Bronchial epithelial cell (primary cell): Measurements from ENCODE around the gene ANO1. TPM values are rescaled to one million over a fixed set of nuclear protein-coding genes. Genes with fewer than 3 reads are reported as not detected.

ENCODE experiments used
- DNase-seq: peaks from one replicate; pipeline ENCODE4 v3.0.0-alpha.2; 2010; ENCODE audit warnings: low read depth
- FAIRE-seq: peaks from 2 replicates; lab custom pipeline; 2011; peaks lifted over from hg19 to GRCh38; lab: Jason Lieb, UNC
- H3K27me3 ChIP-seq: 2 replicates; pipeline ENCODE4 v1.5.1; 2011; ENCODE audit warnings: low read length; ENCODE audit not compliant: control insufficient read depth, insufficient read depth
- H3K36me3 ChIP-seq: 2 replicates; pipeline ENCODE4 v1.5.1; 2011; ENCODE audit warnings: low read length; ENCODE audit not compliant: control insufficient read depth, insufficient read depth
- H3K4me3 ChIP-seq: 2 replicates; pipeline ENCODE4 v1.5.1; 2011; ENCODE audit warnings: mild to moderate bottlenecking, low read depth, low read length, control low read depth
- total RNA-seq: library from RNA; depleted of rRNA; stranded (reverse); fragments of >200 nt; gene quantifications from 2 replicates; pipeline ENCODE4 v1.2.1, GENCODE V29; 2014
- TF ChIP-seq, protein P1 (sequence below): IDR thresholded peaks from 2 replicates; pipeline ENCODE4 v1.5.1; 2011; ENCODE audit warnings: mild to moderate bottlenecking, moderate library complexity, low read length, control low read depth, inconsistent platforms; ENCODE audit not compliant: insufficient read depth, severe bottlenecking

The ANO1 gene
- total RNA-seq, 1 donor from 2014 or later: 1.3 TPM

DNA sequence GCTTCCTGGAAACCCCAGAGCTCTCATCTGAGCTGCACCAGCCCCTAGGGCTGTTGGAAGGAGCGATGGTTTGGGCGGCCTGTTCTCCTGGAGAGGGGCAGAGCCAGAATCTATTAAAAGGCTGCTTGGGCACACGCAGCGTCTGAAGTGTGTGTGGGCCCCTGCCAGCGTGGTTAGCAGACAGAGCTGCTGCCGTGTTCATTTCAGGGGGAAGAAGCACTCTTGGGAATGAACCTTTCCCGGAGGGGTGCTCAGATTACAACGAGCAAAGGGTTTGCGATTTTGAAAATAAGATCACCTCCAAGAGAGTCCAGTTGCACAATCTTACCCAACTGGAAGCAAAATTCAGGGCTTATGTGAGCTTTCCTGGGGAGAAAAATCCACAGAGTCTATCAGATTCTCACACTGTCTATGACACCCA lies 12.9 kb downstream of the ANO1 start:
- no peaks in the 10 kb centered on the region for H3K36me3 ChIP-seq
- TF ChIP-seq, protein P1, sequence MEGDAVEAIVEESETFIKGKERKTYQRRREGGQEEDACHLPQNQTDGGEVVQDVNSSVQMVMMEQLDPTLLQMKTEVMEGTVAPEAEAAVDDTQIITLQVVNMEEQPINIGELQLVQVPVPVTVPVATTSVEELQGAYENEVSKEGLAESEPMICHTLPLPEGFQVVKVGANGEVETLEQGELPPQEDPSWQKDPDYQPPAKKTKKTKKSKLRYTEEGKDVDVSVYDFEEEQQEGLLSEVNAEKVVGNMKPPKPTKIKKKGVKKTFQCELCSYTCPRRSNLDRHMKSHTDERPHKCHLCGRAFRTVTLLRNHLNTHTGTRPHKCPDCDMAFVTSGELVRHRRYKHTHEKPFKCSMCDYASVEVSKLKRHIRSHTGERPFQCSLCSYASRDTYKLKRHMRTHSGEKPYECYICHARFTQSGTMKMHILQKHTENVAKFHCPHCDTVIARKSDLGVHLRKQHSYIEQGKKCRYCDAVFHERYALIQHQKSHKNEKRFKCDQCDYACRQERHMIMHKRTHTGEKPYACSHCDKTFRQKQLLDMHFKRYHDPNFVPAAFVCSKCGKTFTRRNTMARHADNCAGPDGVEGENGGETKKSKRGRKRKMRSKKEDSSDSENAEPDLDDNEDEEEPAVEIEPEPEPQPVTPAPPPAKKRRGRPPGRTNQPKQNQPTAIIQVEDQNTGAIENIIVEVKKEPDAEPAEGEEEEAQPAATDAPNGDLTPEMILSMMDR: no peak
- DNase-seq: no peak
- FAIRE-seq: no peak
- H3K4me3 ChIP-seq: no peak overlapping the region
- H3K27me3 ChIP-seq: no peaks in the 10 kb centered on the region

DNA sequence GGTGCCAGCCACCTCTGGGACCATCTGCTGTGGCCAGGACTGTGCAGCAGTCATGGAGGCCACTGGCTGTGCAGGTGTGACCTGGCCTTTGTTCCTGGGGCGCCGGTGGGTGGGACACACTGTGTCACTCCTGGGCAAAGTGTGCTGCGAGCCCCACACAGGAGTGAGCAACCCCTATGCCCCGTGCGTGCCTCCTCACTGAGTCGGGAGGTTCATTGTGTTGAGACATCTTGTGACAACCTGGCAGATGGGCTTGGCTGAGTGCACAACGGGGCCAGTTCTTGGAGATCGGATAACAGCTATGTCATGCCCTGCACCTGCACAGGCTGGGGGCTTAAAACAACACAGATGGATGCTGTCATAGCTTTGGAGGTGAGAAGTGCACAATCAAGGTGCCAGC lies 13.5 kb downstream of the ANO1 start:
- H3K4me3 ChIP-seq: no peak overlapping the region
- no peaks in the 10 kb centered on the region for H3K27me3 ChIP-seq
- DNase-seq (no peak), FAIRE-seq (no peak)
- TF ChIP-seq, protein P1: no peak
- H3K36me3 ChIP-seq: no peaks in the 10 kb centered on the region

DNA sequence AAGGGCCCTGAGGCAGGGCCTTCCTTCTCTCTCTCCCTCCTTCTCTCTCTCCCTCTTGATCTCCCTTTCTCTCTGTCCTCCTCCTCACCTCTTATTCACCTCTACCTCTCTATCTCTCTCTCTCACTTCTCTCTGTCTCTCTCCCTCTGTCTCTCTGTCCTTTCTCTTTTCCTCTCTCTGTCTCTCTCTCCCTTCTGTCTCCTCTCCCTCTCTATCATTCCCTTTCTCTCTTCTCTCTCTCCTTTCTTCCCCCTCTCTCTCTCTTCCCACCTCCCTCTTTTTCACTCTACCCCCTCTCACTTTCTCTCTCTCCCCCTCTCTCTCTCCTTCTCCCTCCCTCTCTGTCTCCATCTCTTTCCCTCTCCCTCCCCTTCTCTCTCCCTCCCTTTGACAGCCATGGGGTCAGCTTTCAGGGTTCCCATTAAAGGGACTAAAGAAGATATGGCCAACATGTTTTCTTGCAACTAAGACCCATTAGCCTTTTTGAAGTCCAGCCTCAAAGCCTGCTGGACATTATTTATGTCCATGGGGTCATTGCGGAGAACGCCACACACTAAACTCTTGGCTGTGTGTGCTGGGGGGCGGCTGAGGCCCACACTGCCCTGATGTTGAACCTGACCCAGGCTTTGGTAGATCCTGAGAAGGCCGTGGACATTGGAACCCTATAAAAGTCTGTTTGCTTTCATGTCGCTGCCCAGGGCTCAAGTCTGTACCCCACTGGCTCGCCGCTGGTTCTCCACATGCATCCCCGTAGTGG lies 15.0 kb downstream of the ANO1 start:
- no peaks in the 10 kb centered on the region for H3K36me3 ChIP-seq
- no peak for FAIRE-seq
- TF ChIP-seq, protein P1: no peak

DNA sequence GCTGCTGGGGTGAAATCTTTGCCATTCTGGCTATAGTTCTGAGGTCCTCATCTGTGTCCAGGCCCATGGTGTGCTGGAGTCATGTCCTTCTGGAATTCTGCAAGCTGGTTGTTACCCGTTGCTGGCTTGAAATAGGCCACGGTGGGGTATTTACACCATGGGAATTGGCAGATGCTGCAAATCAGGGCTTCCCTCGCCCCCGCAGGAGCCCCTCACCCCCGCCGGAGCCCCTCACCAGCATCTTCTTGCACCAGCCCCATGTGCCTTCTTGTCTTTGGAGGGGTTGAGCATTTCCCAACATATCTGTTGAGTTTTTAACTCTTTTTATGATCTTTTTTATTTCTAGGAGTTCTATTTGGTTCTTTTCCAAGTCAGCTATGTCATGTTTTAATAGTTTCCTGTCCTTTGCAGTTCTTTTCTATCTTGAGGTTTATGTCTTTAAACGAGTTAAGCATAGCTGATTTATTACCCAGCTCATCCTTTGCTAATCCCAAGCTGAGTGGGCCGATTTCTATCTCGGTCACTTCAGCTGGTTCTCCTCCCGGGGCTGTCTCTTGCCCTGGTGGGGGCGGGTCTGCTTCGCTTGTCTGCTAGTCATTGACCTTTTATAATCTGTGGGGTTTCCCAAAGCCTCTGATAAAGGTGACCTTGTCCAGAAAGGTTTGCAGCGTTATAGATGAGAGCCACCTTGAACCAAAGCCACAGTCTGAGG lies 17.6 kb downstream of the ANO1 start:
- TF ChIP-seq, protein P1: no peak
- Histone ChIP-seq H3K27me3 (no peaks in the 10 kb centered on the region), H3K36me3 (no peaks in the 10 kb centered on the region), H3K4me3 (no peak overlapping the region)
- FAIRE-seq (no peak), DNase-seq (no peak)

More for the DNA sequence above, 15.0 kb downstream of the ANO1 start:
- no peaks in the 10 kb centered on the region for H3K27me3 ChIP-seq
- no peak overlapping the region for H3K4me3 ChIP-seq
- DNase-seq: no peak

DNA sequence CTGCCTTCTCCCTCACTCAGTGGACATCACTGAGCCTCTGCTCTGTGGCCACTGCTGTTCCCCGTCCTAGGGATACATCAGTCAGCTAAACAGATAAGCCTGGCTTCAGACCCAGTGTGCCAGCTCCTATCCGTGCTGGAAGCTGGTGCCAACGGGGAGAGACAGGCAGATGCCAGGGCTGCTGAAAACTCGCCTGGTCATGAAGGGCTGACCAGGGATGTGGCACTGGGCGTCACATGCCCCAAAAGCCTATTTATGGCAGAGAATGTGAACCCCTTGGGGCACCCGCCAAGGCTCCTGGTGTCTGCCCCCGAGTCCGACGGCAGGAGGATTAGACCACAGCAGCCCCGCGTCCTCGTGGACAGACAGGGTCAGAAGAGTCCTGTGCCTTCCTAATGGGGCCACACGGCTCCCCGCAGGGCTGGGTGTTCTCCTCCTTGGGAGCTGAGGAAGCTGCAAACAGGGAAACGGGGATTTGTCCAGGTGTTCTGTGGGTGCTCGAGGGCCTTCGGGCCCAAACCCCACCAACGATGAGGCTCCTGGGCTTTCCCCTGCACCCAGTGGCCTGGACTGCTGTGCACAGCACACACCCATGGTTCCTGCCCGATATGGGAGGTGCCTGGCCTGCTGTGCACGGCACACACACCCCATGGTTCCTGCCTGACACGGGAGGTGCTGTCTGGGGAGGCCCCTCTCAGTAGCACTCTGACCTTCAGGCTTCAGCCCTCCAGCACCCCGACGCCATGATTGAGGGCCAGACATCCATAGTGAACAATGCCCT lies 19.9 kb downstream of the ANO1 start:
- DNase-seq (no peak), FAIRE-seq (no peak)
- H3K36me3 ChIP-seq: no peaks in the 10 kb centered on the region

More for the DNA sequence above, 19.9 kb downstream of the ANO1 start:
- TF ChIP-seq, protein P1: no peak
- H3K27me3 ChIP-seq: no peaks in the 10 kb centered on the region
- H3K4me3 ChIP-seq: no peak overlapping the region
